Osteoblast (primary cell): ENCODE data around the gene CBFB. TPM values are rescaled to one million over a fixed set of nuclear protein-coding genes. Genes with fewer than 3 reads are reported as not detected.
A peak's percentile ranks its signal among the peaks of the same experiment; 100 is the strongest.

Experiments used
- DNase-seq: peaks from one replicate; pipeline ENCODE4 v3.0.0; 2011; ENCODE audit warnings: low spot score, mixed read lengths; ENCODE audit not compliant: insufficient read length; ENCODE audit errors: missing footprints
- H2AFZ ChIP-seq: 2 replicates; pipeline ENCODE4 v1.6.0; 2011; ENCODE audit warnings: mild to moderate bottlenecking, low read length
- H3K27ac ChIP-seq: 2 replicates; pipeline ENCODE4 v1.5.1; 2011; ENCODE audit warnings: mild to moderate bottlenecking, low read depth, low read length, moderate library complexity
- H3K27me3 ChIP-seq: 2 replicates; pipeline ENCODE4 v1.6.0; 2012; ENCODE audit warnings: mild to moderate bottlenecking, control low read depth, inconsistent platforms, low read length, moderate library complexity; ENCODE audit not compliant: insufficient read depth
- H3K36me3 ChIP-seq: 2 replicates; pipeline ENCODE4 v1.5.1; 2011; ENCODE audit warnings: mild to moderate bottlenecking, low read length, control low read depth, moderate library complexity; ENCODE audit not compliant: insufficient read depth
- H3K4me1 ChIP-seq: 2 replicates; pipeline ENCODE4 v1.5.1; 2011; ENCODE audit warnings: mild to moderate bottlenecking, low read length, control low read depth, moderate library complexity; ENCODE audit not compliant: insufficient read depth
- H3K4me2 ChIP-seq: 2 replicates; pipeline ENCODE4 v1.6.0; 2011; ENCODE audit warnings: mild to moderate bottlenecking, low read length; ENCODE audit not compliant: insufficient read depth
- H3K4me3 ChIP-seq: fragments of 200-600 bp; sonication (generic); 3 replicates; pipeline ENCODE4 v1.5.1; 2012; ENCODE audit warnings: mild to moderate bottlenecking, low read length, inconsistent platforms; ENCODE audit not compliant: insufficient read depth
- H3K79me2 ChIP-seq: 2 replicates; pipeline ENCODE4 v1.6.0; 2012; ENCODE audit warnings: mild to moderate bottlenecking, low read length, control low read depth, inconsistent platforms; ENCODE audit not compliant: insufficient read depth
- H3K9me3 ChIP-seq: 2 replicates; pipeline ENCODE4 v1.5.1; 2011; ENCODE audit warnings: low read depth, low read length, control low read depth
- H4K20me1 ChIP-seq: 2 replicates; pipeline ENCODE4 v1.6.0; 2012; ENCODE audit warnings: mild to moderate bottlenecking, low read length, control low read depth; ENCODE audit not compliant: insufficient read depth
- CTCF ChIP-seq: IDR thresholded peaks from 2 replicates; pipeline ENCODE4 v1.5.1; 2011; ENCODE audit warnings: mild to moderate bottlenecking, low read depth, low read length, moderate library complexity; ENCODE audit errors: extremely low read depth
- total RNA-seq: library from RNA; depleted of rRNA; stranded (reverse); fragments of >200 nt; gene quantifications from 2 replicates; pipeline ENCODE4 v1.2.3, GENCODE V29; 2012

Gene CBFB
- total RNA-seq, 1 donor = 63.0 TPM

GRCh38 chr16:67021321-67021720 is 7.6 kb upstream of the CBFB start:
- H3K4me3 ChIP-seq = no peak overlapping the region
- no peaks in the 10 kb centered on the region for H3K9me3 ChIP-seq
- H3K36me3 ChIP-seq = no peaks in the 10 kb centered on the region
- no peaks in the 10 kb centered on the region for H3K79me2 ChIP-seq
- no peaks in the 10 kb centered on the region for H3K27me3 ChIP-seq
- H2AFZ ChIP-seq = no peak overlapping the region
- no peak overlapping the region for H3K4me2 ChIP-seq
- no peak for TF ChIP-seq CTCF
- no peak overlapping the region for H3K27ac ChIP-seq
- peaks cover 18% of the 10 kb centered on the region for H3K4me1 ChIP-seq
- no peak for DNase-seq
- H4K20me1 ChIP-seq = no peaks in the 10 kb centered on the region

GRCh38 chr16:67022531-67023214 is 6.3 kb upstream of the CBFB start:
- DNase-seq = no peak
- Histone ChIP-seq H3K4me1 (peaks cover 18% of the 10 kb centered on the region), H4K20me1 (no peaks in the 10 kb centered on the region), H2AFZ (peak overlapping the region; percentile 72), H3K36me3 (no peaks in the 10 kb centered on the region), H3K4me3 (peak overlapping the region; percentile 2), H3K4me2 (peak overlapping the region; percentile 54), H3K27ac (no peak overlapping the region), H3K9me3 (no peaks in the 10 kb centered on the region), H3K79me2 (no peaks in the 10 kb centered on the region), H3K27me3 (no peaks in the 10 kb centered on the region)
- TF ChIP-seq CTCF = no peak

- H2AFZ ChIP-seq = no peak overlapping the region
- no peaks in the 10 kb centered on the region for H4K20me1 ChIP-seq
- H3K4me2 ChIP-seq = no peak overlapping the region
- no peak overlapping the region for H3K4me3 ChIP-seq
- no peak for DNase-seq
- no peaks in the 10 kb centered on the region for H3K79me2 ChIP-seq
- H3K4me1 ChIP-seq = peaks cover 25% of the 10 kb centered on the region
- no peaks in the 10 kb centered on the region for H3K36me3 ChIP-seq
- no peaks in the 10 kb centered on the region for H3K9me3 ChIP-seq
- no peaks in the 10 kb centered on the region for H3K27me3 ChIP-seq
- no peak for TF ChIP-seq CTCF
- H3K27ac ChIP-seq = no peak overlapping the region
These were observed 5.3 kb upstream of the CBFB start for GRCh38 chr16:67023689-67024088.

- H3K9me3 ChIP-seq = no peaks in the 10 kb centered on the region
- H3K4me2 ChIP-seq = no peak overlapping the region
- no peak overlapping the region for H3K4me3 ChIP-seq
- no peaks in the 10 kb centered on the region for H3K36me3 ChIP-seq
- no peaks in the 10 kb centered on the region for H3K27me3 ChIP-seq
- no peak overlapping the region for H3K27ac ChIP-seq
- H3K4me1 ChIP-seq = peaks cover 25% of the 10 kb centered on the region
- no peak overlapping the region for H2AFZ ChIP-seq
- no peak for TF ChIP-seq CTCF
- no peak for DNase-seq
- no peaks in the 10 kb centered on the region for H4K20me1 ChIP-seq
- H3K79me2 ChIP-seq = peaks cover 3% of the 10 kb centered on the region
These were observed 4.4 kb upstream of the CBFB start for GRCh38 chr16:67024384-67025209.
